ENCODE results near the gene DOK3.

DNA sequence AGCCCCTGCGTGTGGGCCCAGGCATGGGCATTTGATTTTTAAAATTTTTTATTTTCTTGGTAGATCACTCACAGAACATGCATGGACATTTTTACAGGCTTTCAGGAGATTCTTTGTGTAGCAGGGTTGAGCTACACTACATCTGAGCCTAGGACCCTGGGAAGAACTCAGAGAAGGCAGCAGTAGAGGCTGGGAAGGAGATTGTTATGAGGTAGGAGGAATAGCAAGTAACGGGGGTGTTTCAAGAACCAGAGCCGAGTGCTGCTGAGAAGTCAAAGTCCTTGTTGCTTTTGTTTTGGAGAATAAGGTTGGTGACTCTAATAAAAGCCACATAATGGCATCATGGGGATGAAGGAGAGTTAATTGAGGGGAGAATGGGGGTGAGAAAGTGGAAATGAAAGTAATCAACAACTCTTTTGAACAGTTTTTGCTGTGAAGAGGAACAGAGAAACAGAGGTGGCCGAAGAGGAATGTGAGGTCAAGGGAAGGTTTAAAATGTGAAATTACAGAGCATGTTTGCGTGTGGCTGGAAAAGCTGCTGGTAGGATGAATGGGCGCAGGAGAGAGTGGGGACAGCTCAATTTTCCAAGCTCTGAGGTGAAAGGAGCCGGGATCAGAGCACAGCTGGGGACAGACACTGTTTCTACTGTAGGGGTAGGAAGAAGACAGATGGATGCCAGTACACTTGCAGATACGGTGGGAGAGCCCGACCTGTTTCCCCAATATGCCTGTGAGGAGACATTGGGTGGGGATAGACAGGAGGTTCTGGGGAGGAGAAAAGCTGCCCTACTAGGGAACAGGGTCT lies 7.5 kb downstream of the DOK3 start:
- TF ChIP-seq EZH2 (IDR thresholded peaks at IDR 0.05) (no peak), RAD21 (IDR thresholded peaks at IDR 0.05; ENCODE audit: low read depth) (no peak), POLR2A (IDR thresholded peaks at IDR 0.05; ENCODE audit: borderline replicate concordance, extremely low read depth, insufficient read depth, insufficient read length) (no peak), SIN3A (IDR thresholded peaks at IDR 0.05; ENCODE audit: low read depth) (no peak)
- TF ChIP-seq, protein P1, sequence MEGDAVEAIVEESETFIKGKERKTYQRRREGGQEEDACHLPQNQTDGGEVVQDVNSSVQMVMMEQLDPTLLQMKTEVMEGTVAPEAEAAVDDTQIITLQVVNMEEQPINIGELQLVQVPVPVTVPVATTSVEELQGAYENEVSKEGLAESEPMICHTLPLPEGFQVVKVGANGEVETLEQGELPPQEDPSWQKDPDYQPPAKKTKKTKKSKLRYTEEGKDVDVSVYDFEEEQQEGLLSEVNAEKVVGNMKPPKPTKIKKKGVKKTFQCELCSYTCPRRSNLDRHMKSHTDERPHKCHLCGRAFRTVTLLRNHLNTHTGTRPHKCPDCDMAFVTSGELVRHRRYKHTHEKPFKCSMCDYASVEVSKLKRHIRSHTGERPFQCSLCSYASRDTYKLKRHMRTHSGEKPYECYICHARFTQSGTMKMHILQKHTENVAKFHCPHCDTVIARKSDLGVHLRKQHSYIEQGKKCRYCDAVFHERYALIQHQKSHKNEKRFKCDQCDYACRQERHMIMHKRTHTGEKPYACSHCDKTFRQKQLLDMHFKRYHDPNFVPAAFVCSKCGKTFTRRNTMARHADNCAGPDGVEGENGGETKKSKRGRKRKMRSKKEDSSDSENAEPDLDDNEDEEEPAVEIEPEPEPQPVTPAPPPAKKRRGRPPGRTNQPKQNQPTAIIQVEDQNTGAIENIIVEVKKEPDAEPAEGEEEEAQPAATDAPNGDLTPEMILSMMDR (IDR thresholded peaks at IDR 0.05 in 2 of 3, conservative IDR thresholded peaks at IDR 0.05 in 1 of 3; ENCODE audit: borderline replicate concordance in 1 of 3, insufficient read depth in 1 of 3, low read depth in 2 of 3, low read length in 2 of 3), result no peak
- TF ChIP-seq, protein P2, sequence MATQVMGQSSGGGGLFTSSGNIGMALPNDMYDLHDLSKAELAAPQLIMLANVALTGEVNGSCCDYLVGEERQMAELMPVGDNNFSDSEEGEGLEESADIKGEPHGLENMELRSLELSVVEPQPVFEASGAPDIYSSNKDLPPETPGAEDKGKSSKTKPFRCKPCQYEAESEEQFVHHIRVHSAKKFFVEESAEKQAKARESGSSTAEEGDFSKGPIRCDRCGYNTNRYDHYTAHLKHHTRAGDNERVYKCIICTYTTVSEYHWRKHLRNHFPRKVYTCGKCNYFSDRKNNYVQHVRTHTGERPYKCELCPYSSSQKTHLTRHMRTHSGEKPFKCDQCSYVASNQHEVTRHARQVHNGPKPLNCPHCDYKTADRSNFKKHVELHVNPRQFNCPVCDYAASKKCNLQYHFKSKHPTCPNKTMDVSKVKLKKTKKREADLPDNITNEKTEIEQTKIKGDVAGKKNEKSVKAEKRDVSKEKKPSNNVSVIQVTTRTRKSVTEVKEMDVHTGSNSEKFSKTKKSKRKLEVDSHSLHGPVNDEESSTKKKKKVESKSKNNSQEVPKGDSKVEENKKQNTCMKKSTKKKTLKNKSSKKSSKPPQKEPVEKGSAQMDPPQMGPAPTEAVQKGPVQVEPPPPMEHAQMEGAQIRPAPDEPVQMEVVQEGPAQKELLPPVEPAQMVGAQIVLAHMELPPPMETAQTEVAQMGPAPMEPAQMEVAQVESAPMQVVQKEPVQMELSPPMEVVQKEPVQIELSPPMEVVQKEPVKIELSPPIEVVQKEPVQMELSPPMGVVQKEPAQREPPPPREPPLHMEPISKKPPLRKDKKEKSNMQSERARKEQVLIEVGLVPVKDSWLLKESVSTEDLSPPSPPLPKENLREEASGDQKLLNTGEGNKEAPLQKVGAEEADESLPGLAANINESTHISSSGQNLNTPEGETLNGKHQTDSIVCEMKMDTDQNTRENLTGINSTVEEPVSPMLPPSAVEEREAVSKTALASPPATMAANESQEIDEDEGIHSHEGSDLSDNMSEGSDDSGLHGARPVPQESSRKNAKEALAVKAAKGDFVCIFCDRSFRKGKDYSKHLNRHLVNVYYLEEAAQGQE (IDR thresholded peaks at IDR 0.05; ENCODE audit: low read depth), result no peak
- TF ChIP-seq, protein P3, sequence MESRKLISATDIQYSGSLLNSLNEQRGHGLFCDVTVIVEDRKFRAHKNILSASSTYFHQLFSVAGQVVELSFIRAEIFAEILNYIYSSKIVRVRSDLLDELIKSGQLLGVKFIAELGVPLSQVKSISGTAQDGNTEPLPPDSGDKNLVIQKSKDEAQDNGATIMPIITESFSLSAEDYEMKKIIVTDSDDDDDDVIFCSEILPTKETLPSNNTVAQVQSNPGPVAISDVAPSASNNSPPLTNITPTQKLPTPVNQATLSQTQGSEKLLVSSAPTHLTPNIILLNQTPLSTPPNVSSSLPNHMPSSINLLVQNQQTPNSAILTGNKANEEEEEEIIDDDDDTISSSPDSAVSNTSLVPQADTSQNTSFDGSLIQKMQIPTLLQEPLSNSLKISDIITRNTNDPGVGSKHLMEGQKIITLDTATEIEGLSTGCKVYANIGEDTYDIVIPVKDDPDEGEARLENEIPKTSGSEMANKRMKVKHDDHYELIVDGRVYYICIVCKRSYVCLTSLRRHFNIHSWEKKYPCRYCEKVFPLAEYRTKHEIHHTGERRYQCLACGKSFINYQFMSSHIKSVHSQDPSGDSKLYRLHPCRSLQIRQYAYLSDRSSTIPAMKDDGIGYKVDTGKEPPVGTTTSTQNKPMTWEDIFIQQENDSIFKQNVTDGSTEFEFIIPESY (IDR thresholded peaks at IDR 0.05; ENCODE audit: extremely low read depth, insufficient replicate concordance, low read length), result no peak
